Right lobe of liver (tissue), 6 donors: ENCODE measurements around the gene POMT1. TPM values are rescaled to one million over a fixed set of nuclear protein-coding genes. Genes with fewer than 3 reads are reported as not detected.

ENCODE experiments used
- ATAC-seq, 4 donors: fragments of 200-7000 bp; cut with Tn5 transposase; one replicate each; pipeline ENCODE4 v1.9.1; 2020; ENCODE audit warnings: mild to moderate bottlenecking in 4 of 4, moderate library complexity in 4 of 4
- DNase-seq, 3 donors: peaks; one replicate each; pipeline ENCODE4 v3.0.0-alpha.2; 2020
- H3K27ac ChIP-seq, 3 donors: fragments of 200-600 bp; one replicate each; pipeline ENCODE4 v1.8.0; 2022
- H3K27me3 ChIP-seq, 2 donors: fragments of 200-600 bp; one replicate each; pipeline ENCODE4 v1.8.0; 2022
- H3K36me3 ChIP-seq, 4 donors: fragments of 200-600 bp; sonication (generic) in 1 of 4; one replicate each; pipeline versions ENCODE4 v1.5.1 to v1.8.0; 2017 to 2022; ENCODE audit warnings: control low read depth in 1 of 4
- H3K4me1 ChIP-seq, 4 donors: fragments of 200-600 bp; sonication (generic) in 1 of 4; one replicate each; pipeline versions ENCODE4 v1.5.1 to v1.8.0; 2017 to 2022; ENCODE audit warnings: control low read depth in 1 of 4
- H3K4me3 ChIP-seq, 3 donors: fragments of 200-600 bp; one replicate each; pipeline ENCODE4 v1.8.0; 2022
- H3K9me3 ChIP-seq, 4 donors: fragments of 200-600 bp; sonication (generic) in 1 of 4; one replicate each; pipeline versions ENCODE4 v1.5.1 to v1.8.0; 2017 to 2022; ENCODE audit warnings: control low read depth in 1 of 4
- CTCF ChIP-seq, 4 donors: fragments of 200-600 bp in 3 of 4; fragments of 450-650 bp in 1 of 4; IDR thresholded peaks; one replicate each; pipeline versions ENCODE4 v1.5.1 to v1.8.0; 2016 to 2022; ENCODE audit warnings: antibody characterized with exemption in 4 of 4, mild to moderate bottlenecking in 2 of 4
- POLR2A ChIP-seq: fragments of 450-650 bp; IDR thresholded peaks from one replicate; pipeline ENCODE4 v1.6.1; 2017; ENCODE audit warnings: antibody characterized with exemption, mild to moderate bottlenecking
- WGBS: methylation state at CpG from one replicate; pipeline ENCODE4 v1.1.6; 2018; ENCODE audit warnings: low coverage, low lambda C conversion rate; ENCODE audit not compliant: insufficient coverage; ENCODE audit errors: missing lambda C conversion rate; 5-methylcytosine and 5-hydroxymethylcytosine counted together
- intact Hi-C, 2 donors: fragments of 100-400 bp; cut with DNase I; formaldehyde crosslinking; loops; one replicate each; pipeline versions ENCODE4 v1.11.2 to v1.14.1; 2022
- total RNA-seq, 6 experiments: library from RNA; depleted of rRNA in 2 of 6; stranded (reverse); fragments of >200 nt in 2 of 6; fragmentation: NEBNext Ultra II Directional in 3 of 6; extraction: Animal tissue kit (Norgen Biotek cat#: 25700) in 3 of 6; gene quantifications; one replicate each; pipeline versions ENCODE4 v1.1.0 to v1.2.4, GENCODE V29; 2016 to 2023
- donor health status: DM: no; HTN: yes; CAD: no.
- donor health status: DM: no; HTN: no; CAD: no.
- donor health status: DM: no; HTN: no; CAD: no.
- donor health status: DM: no; HTN: yes; CAD: no.
- donor health status: DM: no; HTN: yes; CAD: no.

The POMT1 gene
- total RNA-seq, 6 experiments from 2014 or later, result 14.3 to 17.7 (median 15.7) TPM

DNA sequence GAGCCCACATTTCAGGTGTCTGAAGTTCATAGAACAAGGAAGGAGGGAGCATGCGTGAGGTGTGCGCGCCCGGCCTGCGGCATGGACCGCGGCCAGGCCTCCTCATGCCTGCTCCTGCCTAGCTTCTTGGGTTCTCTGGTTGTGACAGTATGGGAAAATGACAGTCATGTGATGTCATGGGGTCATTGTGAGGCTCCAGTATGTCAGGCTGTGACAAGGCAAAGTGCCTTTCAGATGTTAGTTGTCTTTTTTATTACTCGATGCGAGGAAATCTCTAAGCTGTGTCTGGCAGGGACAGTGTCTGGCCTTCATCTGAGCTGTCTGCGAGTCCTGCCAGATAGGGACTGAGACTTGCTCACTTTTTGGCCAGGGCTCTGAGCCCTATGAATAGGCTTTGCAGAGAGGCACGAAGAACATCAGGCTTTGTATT, 15.1 kb downstream of the POMT1 start:
- Histone ChIP-seq H3K9me3 (no peaks in the 10 kb centered on the region), H3K36me3 (peaks cover 0 to 41% (median 10%) of the 10 kb centered on the region in 4 donors), H3K4me3 (no peak overlapping the region), H3K27me3 (no peaks in the 10 kb centered on the region), H3K4me1 (no peaks in the 10 kb centered on the region), H3K27ac (no peak overlapping the region)
- TF ChIP-seq CTCF (IDR thresholded peaks at IDR 0.05), result no peak
- 96% methylated on average over 4 of the region's 11 CpGs for WGBS
- intact Hi-C loops, result no loop called here
- ATAC-seq (no peak), DNase-seq (peak in 1 of 3 donors; percentile 33)

DNA sequence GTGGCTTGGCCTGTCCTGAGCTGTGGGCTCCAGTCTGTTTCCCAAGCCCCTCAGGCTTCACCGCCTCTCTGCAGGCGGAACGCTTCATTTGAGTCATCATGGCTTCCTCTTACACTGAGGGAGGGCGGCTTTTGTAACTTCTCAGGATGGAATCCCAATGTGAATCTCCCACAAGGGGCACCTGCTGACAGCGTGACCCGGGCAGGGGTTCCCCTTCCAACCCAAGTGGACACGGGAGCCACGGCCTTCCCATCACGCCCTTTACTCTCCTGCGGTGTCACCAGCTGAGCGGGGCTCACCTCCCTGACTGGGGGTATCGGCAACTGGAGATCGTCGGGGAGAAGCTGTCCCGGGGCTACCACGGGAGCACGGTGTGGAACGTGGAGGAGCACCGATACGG, 15.8 kb downstream of the POMT1 start:
- Histone ChIP-seq H3K36me3 (peaks cover 0 to 46% (median 12%) of the 10 kb centered on the region in 4 donors), H3K4me3 (no peak overlapping the region), H3K27me3 (no peaks in the 10 kb centered on the region), H3K9me3 (no peaks in the 10 kb centered on the region), H3K4me1 (no peaks in the 10 kb centered on the region), H3K27ac (no peak overlapping the region)
- WGBS, result 100% methylated on average over 7 of the region's 20 CpGs
- ATAC-seq (no peak), DNase-seq (peak in 1 of 3 donors; percentile 44)
- intact Hi-C loops, result no loop called here
- TF ChIP-seq CTCF (IDR thresholded peaks at IDR 0.05) (no peak), POLR2A (no peak)

DNA sequence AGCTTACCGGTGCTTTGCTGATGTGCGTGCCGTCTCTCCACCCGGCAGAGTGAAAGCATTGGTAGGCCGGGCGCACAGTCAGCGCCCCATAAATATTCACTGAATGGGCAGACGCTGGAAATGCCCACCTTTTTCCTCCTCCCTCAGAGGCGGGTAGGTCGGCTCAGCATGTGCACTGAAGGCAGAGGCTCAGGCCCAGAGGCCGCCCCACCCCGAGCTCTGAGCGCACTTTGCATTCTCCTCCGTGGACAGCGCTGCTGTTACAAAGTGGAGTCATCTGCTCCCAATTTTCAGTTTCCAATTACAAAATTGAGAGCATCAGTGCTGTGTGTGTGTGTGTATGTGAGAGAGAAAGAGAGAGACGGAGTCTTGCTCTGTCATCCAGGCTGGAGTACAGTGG, 17.8 kb downstream of the POMT1 start:
- Histone ChIP-seq H3K36me3 (peaks cover 0 to 65% (median 21%) of the 10 kb centered on the region in 4 donors), H3K27ac (no peak overlapping the region), H3K9me3 (no peaks in the 10 kb centered on the region), H3K4me1 (no peaks in the 10 kb centered on the region), H3K27me3 (no peaks in the 10 kb centered on the region), H3K4me3 (no peak overlapping the region)
- TF ChIP-seq CTCF (IDR thresholded peaks at IDR 0.05), result no peak
- no peak for TF ChIP-seq POLR2A
- DNase-seq (no peak), ATAC-seq (no peak)
- WGBS, result 69% methylated on average over 7 of the region's 16 CpGs
- intact Hi-C loops, result no loop called here

GRCh38 chr9:131521203-131521602, 18.5 kb downstream of the POMT1 start:
- no peaks in the 10 kb centered on the region for H3K27me3 ChIP-seq
- no peak overlapping the region for H3K4me3 ChIP-seq
- H3K9me3 ChIP-seq, result no peaks in the 10 kb centered on the region
- no peak for DNase-seq
- H3K27ac ChIP-seq, result no peak overlapping the region
- 92% methylated on average over 8 of the region's 10 CpGs for WGBS
- ATAC-seq, result no peak
- H3K36me3 ChIP-seq, result peaks cover 0 to 72% (median 24%) of the 10 kb centered on the region in 4 donors
- intact Hi-C loops, result no loop called here
- H3K4me1 ChIP-seq, result no peaks in the 10 kb centered on the region
- TF ChIP-seq CTCF (IDR thresholded peaks at IDR 0.05), result no peak

- intact Hi-C loops, result no loop called here
- 92% methylated on average over 2 of the region's 13 CpGs for WGBS
These were observed 19.1 kb downstream of the POMT1 start for GRCh38 chr9:131521822-131522221.

More at GRCh38 chr9:131521822-131522221, 19.1 kb downstream of the POMT1 start:
- DNase-seq, result peak in 1 of 3 donors; percentile 31
- H3K27me3 ChIP-seq, result no peaks in the 10 kb centered on the region
- H3K9me3 ChIP-seq, result no peaks in the 10 kb centered on the region
- H3K36me3 ChIP-seq, result peaks cover 0 to 73% (median 26%) of the 10 kb centered on the region in 4 donors
- H3K4me3 ChIP-seq, result no peak overlapping the region
- no peaks in the 10 kb centered on the region for H3K4me1 ChIP-seq
- no peak for ATAC-seq
- no peak for TF ChIP-seq CTCF (IDR thresholded peaks at IDR 0.05)
- TF ChIP-seq POLR2A, result no peak
- H3K27ac ChIP-seq, result no peak overlapping the region
